ENCODE measurements around the gene TMEM145.

DNA sequence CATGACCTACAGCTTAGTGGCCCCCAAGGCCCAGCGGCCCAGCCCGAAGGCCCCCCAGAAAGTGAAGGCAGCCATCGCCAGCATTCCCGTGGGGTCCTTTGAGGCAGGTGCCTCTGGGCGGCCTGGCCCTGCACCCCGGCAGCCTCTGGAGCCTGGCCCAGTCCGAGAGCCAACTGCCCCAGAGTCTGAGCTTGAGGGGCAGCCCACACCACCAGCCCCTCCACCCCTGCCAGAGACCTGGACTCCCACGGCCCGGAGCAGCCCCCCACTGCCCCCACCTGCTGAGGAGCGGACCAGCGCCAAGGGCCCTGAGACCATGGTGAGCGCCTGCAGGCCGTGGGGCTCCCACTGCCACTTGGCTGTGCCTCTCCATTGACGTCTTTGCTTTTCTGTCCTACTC, 20.1 kb upstream of the TMEM145 start:
- TF ChIP-seq, protein P1, sequence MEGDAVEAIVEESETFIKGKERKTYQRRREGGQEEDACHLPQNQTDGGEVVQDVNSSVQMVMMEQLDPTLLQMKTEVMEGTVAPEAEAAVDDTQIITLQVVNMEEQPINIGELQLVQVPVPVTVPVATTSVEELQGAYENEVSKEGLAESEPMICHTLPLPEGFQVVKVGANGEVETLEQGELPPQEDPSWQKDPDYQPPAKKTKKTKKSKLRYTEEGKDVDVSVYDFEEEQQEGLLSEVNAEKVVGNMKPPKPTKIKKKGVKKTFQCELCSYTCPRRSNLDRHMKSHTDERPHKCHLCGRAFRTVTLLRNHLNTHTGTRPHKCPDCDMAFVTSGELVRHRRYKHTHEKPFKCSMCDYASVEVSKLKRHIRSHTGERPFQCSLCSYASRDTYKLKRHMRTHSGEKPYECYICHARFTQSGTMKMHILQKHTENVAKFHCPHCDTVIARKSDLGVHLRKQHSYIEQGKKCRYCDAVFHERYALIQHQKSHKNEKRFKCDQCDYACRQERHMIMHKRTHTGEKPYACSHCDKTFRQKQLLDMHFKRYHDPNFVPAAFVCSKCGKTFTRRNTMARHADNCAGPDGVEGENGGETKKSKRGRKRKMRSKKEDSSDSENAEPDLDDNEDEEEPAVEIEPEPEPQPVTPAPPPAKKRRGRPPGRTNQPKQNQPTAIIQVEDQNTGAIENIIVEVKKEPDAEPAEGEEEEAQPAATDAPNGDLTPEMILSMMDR (conservative IDR thresholded peaks at IDR 0.05; ENCODE audit: low read depth, low read length), result no peak
- TF ChIP-seq EZH2 (IDR thresholded peaks at IDR 0.05; ENCODE audit: borderline replicate concordance, low read depth, low read length, poor library complexity, severe bottlenecking), result no peak

Measured in A673 (cell line).